ENCODE results near the gene NDUFS8. TPM values are rescaled to one million over a fixed set of nuclear protein-coding genes. Genes with fewer than 3 reads are reported as not detected.

Gene NDUFS8
- total RNA-seq, 1 donor from 2014 or later, result 84.0 TPM

- no peak for FAIRE-seq
- TF ChIP-seq, protein P1, sequence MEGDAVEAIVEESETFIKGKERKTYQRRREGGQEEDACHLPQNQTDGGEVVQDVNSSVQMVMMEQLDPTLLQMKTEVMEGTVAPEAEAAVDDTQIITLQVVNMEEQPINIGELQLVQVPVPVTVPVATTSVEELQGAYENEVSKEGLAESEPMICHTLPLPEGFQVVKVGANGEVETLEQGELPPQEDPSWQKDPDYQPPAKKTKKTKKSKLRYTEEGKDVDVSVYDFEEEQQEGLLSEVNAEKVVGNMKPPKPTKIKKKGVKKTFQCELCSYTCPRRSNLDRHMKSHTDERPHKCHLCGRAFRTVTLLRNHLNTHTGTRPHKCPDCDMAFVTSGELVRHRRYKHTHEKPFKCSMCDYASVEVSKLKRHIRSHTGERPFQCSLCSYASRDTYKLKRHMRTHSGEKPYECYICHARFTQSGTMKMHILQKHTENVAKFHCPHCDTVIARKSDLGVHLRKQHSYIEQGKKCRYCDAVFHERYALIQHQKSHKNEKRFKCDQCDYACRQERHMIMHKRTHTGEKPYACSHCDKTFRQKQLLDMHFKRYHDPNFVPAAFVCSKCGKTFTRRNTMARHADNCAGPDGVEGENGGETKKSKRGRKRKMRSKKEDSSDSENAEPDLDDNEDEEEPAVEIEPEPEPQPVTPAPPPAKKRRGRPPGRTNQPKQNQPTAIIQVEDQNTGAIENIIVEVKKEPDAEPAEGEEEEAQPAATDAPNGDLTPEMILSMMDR (IDR thresholded peaks at IDR 0.05; ENCODE audit: insufficient read depth, low read length, severe bottlenecking), result no peak
- Histone ChIP-seq H3K27me3 (ENCODE audit: control insufficient read depth, insufficient read depth, low read length) (no peaks in the 10 kb centered on the region), H3K4me3 (ENCODE audit: low read depth, low read length) (no peak overlapping the region), H3K36me3 (ENCODE audit: control insufficient read depth, insufficient read depth, low read length) (peaks cover 12% of the 10 kb centered on the region)
- DNase-seq (ENCODE audit: low read depth), result no peak
Observed at GRCh38 chr11:68032997-68033707, 2.7 kb downstream of the NDUFS8 start.

DNA sequence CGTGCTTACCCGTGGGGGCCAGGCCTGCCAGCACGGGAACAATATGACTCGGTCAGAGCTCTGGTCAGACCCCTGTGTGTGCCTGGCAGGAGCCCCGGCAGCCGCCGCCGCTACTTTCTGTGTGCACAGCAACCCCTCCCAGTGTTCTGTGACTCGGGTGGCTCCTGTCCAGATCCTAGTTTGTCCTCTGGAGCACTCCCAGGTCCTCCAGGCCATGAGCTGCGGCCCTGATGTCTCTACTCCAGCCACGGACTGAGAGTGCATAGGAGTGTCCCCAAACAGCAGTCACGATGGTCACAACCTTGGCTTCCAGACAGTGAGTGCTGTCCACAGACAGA, 3.2 kb downstream of the NDUFS8 start:
- TF ChIP-seq, protein P1 (IDR thresholded peaks at IDR 0.05; ENCODE audit: insufficient read depth, low read length, severe bottlenecking), result no peak
- no peaks in the 10 kb centered on the region for H3K27me3 ChIP-seq (ENCODE audit: control insufficient read depth, insufficient read depth, low read length)
- no peak overlapping the region for H3K4me3 ChIP-seq (ENCODE audit: low read depth, low read length)
- FAIRE-seq (no peak), DNase-seq (ENCODE audit: low read depth) (no peak)
- H3K36me3 ChIP-seq (ENCODE audit: control insufficient read depth, insufficient read depth, low read length), result peaks cover 12% of the 10 kb centered on the region

- DNase-seq (ENCODE audit: low read depth), result no peak
- FAIRE-seq, result no peak
Observed at GRCh38 chr11:68035266-68035876, 4.9 kb downstream of the NDUFS8 start.

GRCh38 chr11:68036141-68036716, 5.7 kb downstream of the NDUFS8 start:
- no peak overlapping the region for H3K4me3 ChIP-seq (ENCODE audit: low read depth, low read length)
- H3K27me3 ChIP-seq (ENCODE audit: control insufficient read depth, insufficient read depth, low read length), result no peaks in the 10 kb centered on the region
- no peak for DNase-seq (ENCODE audit: low read depth)
- no peak for FAIRE-seq
- H3K36me3 ChIP-seq (ENCODE audit: control insufficient read depth, insufficient read depth, low read length), result peaks cover 12% of the 10 kb centered on the region
- TF ChIP-seq, protein P1 (IDR thresholded peaks at IDR 0.05; ENCODE audit: insufficient read depth, low read length, severe bottlenecking), result no peak

More at GRCh38 chr11:68035266-68035876, 4.9 kb downstream of the NDUFS8 start:
- Histone ChIP-seq H3K27me3 (ENCODE audit: control insufficient read depth, insufficient read depth, low read length) (no peaks in the 10 kb centered on the region), H3K4me3 (ENCODE audit: low read depth, low read length) (no peak overlapping the region), H3K36me3 (ENCODE audit: control insufficient read depth, insufficient read depth, low read length) (peaks cover 12% of the 10 kb centered on the region)
- TF ChIP-seq, protein P1 (IDR thresholded peaks at IDR 0.05; ENCODE audit: insufficient read depth, low read length, severe bottlenecking), result no peak

- H3K36me3 ChIP-seq (ENCODE audit: control insufficient read depth, insufficient read depth, low read length), result peaks cover 15% of the 10 kb centered on the region
- TF ChIP-seq, protein P1 (IDR thresholded peaks at IDR 0.05; ENCODE audit: insufficient read depth, low read length, severe bottlenecking), result no peak
- no peak for DNase-seq (ENCODE audit: low read depth)
- H3K27me3 ChIP-seq (ENCODE audit: control insufficient read depth, insufficient read depth, low read length), result no peaks in the 10 kb centered on the region
- no peak overlapping the region for H3K4me3 ChIP-seq (ENCODE audit: low read depth, low read length)
- FAIRE-seq, result no peak
Observed at GRCh38 chr11:68036717-68037239, 6.3 kb downstream of the NDUFS8 start.
